Panc1 (cell line): ENCODE measurements around the gene RER1.

Source experiments
- CTCF ChIP-seq: fragments of 450-650 bp; IDR thresholded peaks from 2 replicates; pipeline ENCODE4 v1.5.1; 2017; ENCODE audit warnings: mild to moderate bottlenecking
- POLR2AphosphoS5 ChIP-seq: IDR thresholded peaks from 2 replicates; pipeline ENCODE4 v1.6.1; 2012; ENCODE audit warnings: mild to moderate bottlenecking, low read depth, low read length, moderate library complexity
- REST ChIP-seq, 2 experiments: IDR thresholded peaks; 2 replicates each; pipeline ENCODE4 v1.6.1; 2011 to 2012; ENCODE audit warnings: low read depth in 2 of 2, control low read depth in 1 of 2, low read length in 1 of 2, mild to moderate bottlenecking in 1 of 2, moderate library complexity in 1 of 2; ENCODE audit not compliant: insufficient read depth in 1 of 2
- SIN3A ChIP-seq: IDR thresholded peaks from 2 replicates; pipeline ENCODE4 v1.6.1; 2012; ENCODE audit warnings: low read depth, mild to moderate bottlenecking, low read length, moderate library complexity, borderline replicate concordance; ENCODE audit not compliant: insufficient read depth

GRCh38 chr1:2452932-2453315, 61.3 kb downstream of the RER1 start:
- TF ChIP-seq CTCF (no peak), POLR2AphosphoS5 (no peak), REST (IDR thresholded peaks at IDR 0.05; ENCODE audit: insufficient read depth in 1 of 2, low read depth in 2 of 2, low read length in 1 of 2) (no peak), SIN3A (no peak)
